Liver (tissue), 9 donors: ENCODE measurements around the gene TMPRSS7. TPM values are rescaled to one million over a fixed set of nuclear protein-coding genes. Genes with fewer than 3 reads are reported as not detected.

ENCODE experiments used
- DNase-seq: peaks from one replicate; pipeline ENCODE4 v3.0.0-alpha.2; 2017; ENCODE audit warnings: low spot score
- H3K27ac ChIP-seq, 2 donors: one replicate each; pipeline ENCODE4 v1.7.0; 2013; ENCODE audit warnings: inconsistent platforms in 2 of 2, low read length in 2 of 2, control low read depth in 1 of 2, low read depth in 1 of 2, mild to moderate bottlenecking in 1 of 2
- H3K27me3 ChIP-seq, 4 donors: one replicate each; pipeline versions ENCODE4 v1.6.1 to v1.7.0; 2013; ENCODE audit warnings: low read length in 3 of 4, inconsistent platforms in 1 of 4, mild to moderate bottlenecking in 1 of 4, moderate library complexity in 1 of 4; ENCODE audit not compliant: control insufficient read depth in 4 of 4, insufficient read depth in 4 of 4
- H3K36me3 ChIP-seq, 4 donors: one replicate each; pipeline versions ENCODE4 v1.6.1 to v1.7.0; 2013; ENCODE audit warnings: low read length in 3 of 4, mild to moderate bottlenecking in 3 of 4, low read depth in 1 of 4, moderate library complexity in 1 of 4; ENCODE audit not compliant: control insufficient read depth in 4 of 4, insufficient read depth in 3 of 4
- H3K4me1 ChIP-seq, 4 donors: one replicate each; pipeline versions ENCODE4 v1.6.1 to v1.7.0; 2013; ENCODE audit warnings: low read length in 3 of 4, mild to moderate bottlenecking in 3 of 4, moderate library complexity in 1 of 4; ENCODE audit not compliant: control insufficient read depth in 4 of 4, insufficient read depth in 4 of 4
- H3K4me3 ChIP-seq, 3 donors: one replicate each; pipeline versions ENCODE4 v1.6.1 to v1.7.0; 2013; ENCODE audit warnings: low read length in 3 of 3, control low read depth in 1 of 3, low read depth in 1 of 3, mild to moderate bottlenecking in 1 of 3
- H3K9ac ChIP-seq, 2 donors: one replicate each; pipeline ENCODE4 v1.7.0; 2013; ENCODE audit warnings: low read length in 2 of 2, mild to moderate bottlenecking in 2 of 2, moderate library complexity in 2 of 2, control low read depth in 1 of 2, low read depth in 1 of 2
- H3K9me3 ChIP-seq, 4 donors: one replicate each; pipeline versions ENCODE4 v1.6.1 to v1.7.0; 2013; ENCODE audit warnings: low read length in 3 of 4; ENCODE audit not compliant: control insufficient read depth in 4 of 4
- CTCF ChIP-seq: fragments of 150-350 bp; IDR thresholded peaks from 2 replicates; pipeline ENCODE4 v1.5.1; 2017; ENCODE audit warnings: improper control_type of control experiment, low read depth, low read length; ENCODE audit not compliant: missing input control
- HNF4A ChIP-seq, 2 donors: conservative IDR thresholded peaks; 2 replicates each; pipeline ENCODE4 v1.6.1; 2016; ENCODE audit warnings: antibody characterized with exemption in 2 of 2, mild to moderate bottlenecking in 2 of 2
- HNF4G ChIP-seq: IDR thresholded peaks from 2 replicates; pipeline ENCODE4 v1.6.1; 2016; ENCODE audit warnings: antibody characterized with exemption
- JUND ChIP-seq, 2 donors: IDR thresholded peaks; 2 replicates each; pipeline ENCODE4 v1.6.1; 2016; ENCODE audit warnings: antibody characterized with exemption in 2 of 2
- NR2F2 ChIP-seq: IDR thresholded peaks from 2 replicates; pipeline ENCODE4 v1.6.1; 2016; ENCODE audit warnings: antibody characterized with exemption
- REST ChIP-seq: IDR thresholded peaks from 2 replicates; pipeline ENCODE4 v1.6.1; 2016; ENCODE audit warnings: antibody characterized with exemption, mild to moderate bottlenecking
- SP1 ChIP-seq: IDR thresholded peaks from 2 replicates; pipeline ENCODE4 v1.6.1; 2018; ENCODE audit warnings: antibody characterized with exemption, mild to moderate bottlenecking
- TAF1 ChIP-seq: conservative IDR thresholded peaks from 2 replicates; pipeline ENCODE4 v1.6.1; 2016; ENCODE audit warnings: antibody characterized with exemption, mild to moderate bottlenecking
- YY1 ChIP-seq: IDR thresholded peaks from 2 replicates; pipeline ENCODE4 v1.6.1; 2016; ENCODE audit warnings: antibody characterized with exemption, mild to moderate bottlenecking
- WGBS: extraction: QIAGEN DNeasy Blood & Tissue Kit; methylation state at CpG from one replicate; pipeline ENCODE4 v1.1.7; 2013; 5-methylcytosine and 5-hydroxymethylcytosine counted together
- polyA plus RNA-seq, 2 donors: library from polyadenylated mRNA; stranded (reverse) in 1 of 2; unstranded in 1 of 2; fragments of 200-250 nt in 1 of 2; fragments of >200 nt in 1 of 2; fragmentation: Nextera tagmentation in 1 of 2; extraction: Ambion mirVana in 1 of 2; gene quantifications; one replicate each; pipeline versions ENCODE4 v1.2.1 to v1.2.3, GENCODE V29; 2013 to 2015
- total RNA-seq, 2 donors: library from RNA; depleted of rRNA; stranded (reverse); fragments of >200 nt; gene quantifications; one replicate each; pipeline ENCODE4 v1.2.3, GENCODE V29; 2014
- donor health status: healthy.
- donor health status: healthy.
- donor health status: healthy.
- donor health status: healthy.
- donor health status: healthy.

TMPRSS7 gene
- total and polyA plus RNA-seq, 4 donors, result not detected

- Histone ChIP-seq H3K27me3 (peaks cover 0 to 3% (median 0%) of the 10 kb centered on the region in 4 donors), H3K9me3 (no peaks in the 10 kb centered on the region), H3K4me3 (no peak overlapping the region), H3K4me1 (peaks cover 0 to 12% (median 7%) of the 10 kb centered on the region in 4 donors), H3K27ac (no peak overlapping the region), H3K36me3 (no peaks in the 10 kb centered on the region), H3K9ac (no peak overlapping the region)
- WGBS, result 89% methylated on average over 5 of the region's 5 CpGs
- DNase-seq, result no peak
- TF ChIP-seq HNF4G (no peak), JUND (IDR thresholded peaks at IDR 0.05) (no peak), HNF4A (conservative IDR thresholded peaks at IDR 0.05) (no peak), YY1 (no peak), REST (no peak), CTCF (no peak), TAF1 (no peak)
Observed at GRCh38 chr3:112000367-112000771, 34.2 kb upstream of the TMPRSS7 start.

GRCh38 chr3:112000966-112001365, 33.6 kb upstream of the TMPRSS7 start:
- no peak for TF ChIP-seq SP1
- no peak overlapping the region for H3K4me3 ChIP-seq
- H3K36me3 ChIP-seq, result no peaks in the 10 kb centered on the region
- H3K9me3 ChIP-seq, result no peaks in the 10 kb centered on the region
- no peak overlapping the region for H3K9ac ChIP-seq
- no peak for DNase-seq
- H3K4me1 ChIP-seq, result peaks cover 0 to 12% (median 7%) of the 10 kb centered on the region in 4 donors
- H3K27me3 ChIP-seq, result peaks cover 0 to 3% (median 0%) of the 10 kb centered on the region in 4 donors
- 83% methylated on average over 2 of the region's 2 CpGs for WGBS
- H3K27ac ChIP-seq, result no peak overlapping the region

- 98% methylated on average over 2 of the region's 2 CpGs for WGBS
- no peaks in the 10 kb centered on the region for H3K36me3 ChIP-seq
- H3K4me3 ChIP-seq, result no peak overlapping the region
- TF ChIP-seq HNF4G (no peak), TAF1 (no peak), NR2F2 (no peak)
- peaks cover 0 to 12% (median 7%) of the 10 kb centered on the region in 4 donors for H3K4me1 ChIP-seq
- H3K9ac ChIP-seq, result no peak overlapping the region
- H3K27ac ChIP-seq, result no peak overlapping the region
- no peaks in the 10 kb centered on the region for H3K9me3 ChIP-seq
- no peak for DNase-seq
- H3K27me3 ChIP-seq, result peaks cover 0 to 3% (median 0%) of the 10 kb centered on the region in 4 donors
Observed at GRCh38 chr3:112001526-112001925, 33.0 kb upstream of the TMPRSS7 start.
